Measurements from ENCODE around the gene WDR90.

The WDR90 gene

DNA sequence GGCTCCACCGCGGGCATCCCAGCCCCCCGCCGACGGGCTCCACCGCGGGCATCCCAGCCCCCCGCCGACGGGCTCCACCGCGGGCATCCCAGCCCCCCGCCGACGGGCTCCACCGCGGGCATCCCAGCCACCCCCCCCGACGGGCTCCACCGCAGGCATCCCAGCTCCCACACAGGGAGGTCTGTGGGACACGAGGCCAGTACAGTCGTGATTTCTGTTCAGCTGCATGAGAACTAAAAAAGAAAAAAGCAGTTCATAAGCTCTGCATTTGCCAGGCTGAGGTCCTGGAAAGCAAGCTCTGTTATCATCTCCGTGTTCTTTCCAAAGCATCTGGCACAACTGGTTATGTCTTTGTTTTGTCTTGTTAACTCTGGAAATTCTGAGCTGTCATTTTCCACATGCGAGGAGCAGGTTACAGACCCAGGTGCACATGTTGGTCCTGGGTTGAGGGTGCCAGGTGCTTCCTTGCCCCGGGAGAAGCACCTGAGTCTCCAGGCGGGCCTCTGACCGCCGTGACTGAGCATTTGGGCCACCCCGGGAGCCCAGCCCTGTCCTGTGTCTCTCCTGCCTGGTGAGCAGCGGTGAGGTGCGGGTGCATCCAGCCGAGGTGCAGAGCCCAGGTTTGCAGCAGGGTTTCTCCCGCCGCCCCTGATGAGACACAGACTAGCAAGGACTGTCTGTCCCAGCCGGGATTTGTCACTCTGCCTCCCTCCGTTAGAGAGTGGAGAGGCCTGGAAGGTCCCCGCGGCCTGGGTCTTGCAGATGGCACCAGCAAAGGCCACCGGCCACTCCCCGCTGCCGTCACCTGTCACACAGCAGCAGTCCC, 28.3 kb upstream of the WDR90 start:
- ChIA-PET POLR2A (no interaction called here), CTCF (interaction anchor here (2.3 kb wide), 1 partner anchor 11 kb away, joined by 6 read pairs; no protein-coding TSS in a partner anchor)
- DNase-seq (ENCODE audit: extremely low spot score): no peak
- TF ChIP-seq, protein P1, sequence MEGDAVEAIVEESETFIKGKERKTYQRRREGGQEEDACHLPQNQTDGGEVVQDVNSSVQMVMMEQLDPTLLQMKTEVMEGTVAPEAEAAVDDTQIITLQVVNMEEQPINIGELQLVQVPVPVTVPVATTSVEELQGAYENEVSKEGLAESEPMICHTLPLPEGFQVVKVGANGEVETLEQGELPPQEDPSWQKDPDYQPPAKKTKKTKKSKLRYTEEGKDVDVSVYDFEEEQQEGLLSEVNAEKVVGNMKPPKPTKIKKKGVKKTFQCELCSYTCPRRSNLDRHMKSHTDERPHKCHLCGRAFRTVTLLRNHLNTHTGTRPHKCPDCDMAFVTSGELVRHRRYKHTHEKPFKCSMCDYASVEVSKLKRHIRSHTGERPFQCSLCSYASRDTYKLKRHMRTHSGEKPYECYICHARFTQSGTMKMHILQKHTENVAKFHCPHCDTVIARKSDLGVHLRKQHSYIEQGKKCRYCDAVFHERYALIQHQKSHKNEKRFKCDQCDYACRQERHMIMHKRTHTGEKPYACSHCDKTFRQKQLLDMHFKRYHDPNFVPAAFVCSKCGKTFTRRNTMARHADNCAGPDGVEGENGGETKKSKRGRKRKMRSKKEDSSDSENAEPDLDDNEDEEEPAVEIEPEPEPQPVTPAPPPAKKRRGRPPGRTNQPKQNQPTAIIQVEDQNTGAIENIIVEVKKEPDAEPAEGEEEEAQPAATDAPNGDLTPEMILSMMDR (IDR thresholded peaks at IDR 0.05; ENCODE audit: control extremely low read depth, extremely low read depth, low read depth, missing control alignments): no peak

DNA sequence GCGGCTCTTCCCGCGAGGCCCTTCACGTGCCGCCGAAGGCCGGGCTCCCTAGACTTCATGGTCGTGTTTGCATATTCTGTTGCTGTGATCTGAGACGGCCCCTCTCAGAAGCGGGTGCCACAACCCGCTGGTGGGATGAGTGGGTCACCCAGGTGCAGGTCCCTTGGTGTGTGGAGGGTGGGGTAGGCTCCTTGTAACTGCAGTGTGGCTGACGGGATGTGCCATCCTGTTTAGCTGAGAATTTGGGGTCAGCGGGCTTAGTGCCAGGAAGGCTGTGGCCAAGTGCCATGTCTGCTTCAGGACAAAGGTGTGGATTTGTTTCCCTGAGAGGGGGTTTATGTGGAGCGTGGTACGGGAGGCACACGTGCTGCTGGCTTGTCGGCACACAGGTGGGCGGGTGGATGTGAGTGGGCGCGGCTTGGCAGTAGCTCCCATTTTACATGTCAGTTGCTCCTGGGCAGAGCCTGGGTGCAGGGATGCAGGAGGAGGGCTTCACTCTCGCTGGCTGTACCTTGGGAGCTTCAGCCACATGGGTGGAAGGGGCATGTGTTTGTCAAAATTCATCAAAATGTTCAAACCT, 27.5 kb upstream of the WDR90 start:
- DNase-seq (ENCODE audit: extremely low spot score): no peak
- ChIA-PET CTCF (interaction anchor here (2.3 kb wide), 1 partner anchor 11 kb away, joined by 6 read pairs; no protein-coding TSS in a partner anchor), POLR2A (no interaction called here)
- TF ChIP-seq, protein P1 (IDR thresholded peaks at IDR 0.05; ENCODE audit: control extremely low read depth, extremely low read depth, low read depth, missing control alignments): no peak

DNA sequence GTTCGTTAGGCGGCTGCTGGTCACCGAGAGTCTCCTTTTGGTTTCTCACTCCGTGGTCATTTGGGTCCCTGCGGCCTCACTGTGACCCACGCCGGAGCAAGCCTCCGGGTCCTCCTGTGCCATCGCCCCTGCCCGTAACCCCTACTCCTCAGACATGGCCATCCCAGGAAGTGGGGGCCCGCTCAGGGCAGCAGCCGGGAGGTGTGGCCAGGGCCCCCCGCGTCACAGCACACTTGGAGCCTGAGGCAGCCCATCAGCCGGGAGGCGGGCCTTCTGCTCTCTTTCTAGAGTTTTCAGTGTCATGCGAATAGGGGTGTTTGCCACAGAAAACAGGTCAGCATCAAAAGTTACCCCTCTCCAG, 26.3 kb upstream of the WDR90 start:
- POLR2A ChIA-PET: no interaction called here
- no peak for DNase-seq (ENCODE audit: extremely low spot score)
- CTCF ChIA-PET: no interaction called here
- TF ChIP-seq, protein P1 (IDR thresholded peaks at IDR 0.05; ENCODE audit: control extremely low read depth, extremely low read depth, low read depth, missing control alignments): no peak

DNA sequence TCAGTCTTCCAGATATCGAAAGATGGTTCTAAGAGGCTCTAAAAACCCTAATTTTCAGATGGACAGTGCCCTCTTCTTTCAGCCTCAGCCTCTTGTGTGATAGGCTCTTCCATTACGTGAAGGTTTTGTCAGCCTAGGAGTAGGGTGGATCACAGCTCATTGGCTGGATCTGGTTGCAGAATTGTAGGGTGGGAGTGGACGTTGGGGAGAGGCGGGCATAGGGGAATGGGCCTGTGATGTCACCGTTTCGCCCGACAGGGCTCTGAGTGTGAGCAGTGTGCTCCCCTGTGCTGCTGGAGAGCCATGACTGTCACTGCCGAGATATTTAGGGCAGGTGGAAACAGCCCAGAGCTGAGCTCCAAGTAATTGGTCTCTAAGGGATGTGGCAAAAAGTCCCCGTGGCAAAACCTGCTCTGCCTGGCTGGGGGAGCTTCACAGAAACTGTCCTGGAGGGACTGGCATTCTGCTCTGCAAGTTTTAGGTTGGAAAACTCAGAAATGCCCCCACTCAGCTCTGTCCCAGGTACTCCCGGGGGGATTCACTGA, 24.6 kb upstream of the WDR90 start:
- POLR2A ChIA-PET: no interaction called here
- CTCF ChIA-PET: no interaction called here
- TF ChIP-seq, protein P1 (IDR thresholded peaks at IDR 0.05; ENCODE audit: control extremely low read depth, extremely low read depth, low read depth, missing control alignments): no peak
- DNase-seq (ENCODE audit: extremely low spot score): no peak

DNA sequence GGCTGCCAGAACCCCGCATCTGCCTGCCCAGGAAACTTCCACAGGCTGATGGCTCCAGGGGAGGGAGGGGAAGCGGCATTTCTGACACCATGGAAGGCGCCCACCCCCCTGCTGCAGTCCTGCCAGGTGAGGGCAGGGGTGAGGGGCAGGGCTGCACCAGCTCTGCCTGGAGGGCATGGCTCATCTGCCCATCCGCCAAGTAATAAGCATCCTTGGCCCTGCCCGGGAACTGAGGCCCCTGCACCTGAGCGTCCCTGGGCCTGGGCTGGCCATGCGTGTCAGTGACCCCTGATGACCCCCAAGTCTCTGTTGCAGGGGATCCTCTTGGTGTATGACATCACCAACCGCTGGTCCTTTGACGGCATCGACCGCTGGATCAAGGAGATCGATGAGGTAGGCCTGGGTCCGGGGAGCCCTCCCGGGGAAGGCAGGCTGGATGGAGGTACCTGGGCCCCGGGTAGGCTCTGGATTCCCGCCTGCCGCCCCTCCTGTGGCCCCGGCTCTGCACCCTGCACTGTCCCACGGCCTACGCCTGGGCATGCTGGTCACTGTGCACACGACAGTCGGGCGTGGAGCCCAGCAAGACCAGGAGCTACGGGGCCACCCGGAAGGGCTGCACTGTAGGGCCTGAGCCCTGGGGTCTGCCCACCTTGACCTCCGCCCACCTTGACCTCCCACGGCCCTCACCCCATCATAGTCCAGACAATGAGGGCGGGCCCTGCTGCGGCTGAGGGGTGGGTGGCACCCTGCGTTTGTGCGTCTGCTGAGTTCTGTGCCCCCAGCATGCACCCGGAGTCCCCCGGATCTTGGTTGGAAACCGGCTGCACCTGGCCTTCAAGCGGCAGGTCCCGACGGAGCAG, 23.8 kb upstream of the WDR90 start:
- no peak for DNase-seq (ENCODE audit: extremely low spot score)
- TF ChIP-seq, protein P1 (IDR thresholded peaks at IDR 0.05; ENCODE audit: control extremely low read depth, extremely low read depth, low read depth, missing control alignments): no peak
- ChIA-PET POLR2A (no interaction called here), CTCF (no interaction called here)
